D341Med (cell line): ENCODE data around the gene CDC42BPG.
A peak's percentile ranks its signal among the peaks of the same experiment; 100 is the strongest.
"Not testable (repeated sequence)": the region's sequence is repeated elsewhere in the genome, so short reads cannot be mapped to it uniquely, and the experiment has no call there.

Source experiments
- DNase-seq: peaks from one replicate; pipeline ENCODE4 v3.0.0; 2012; ENCODE audit warnings: low spot score

The CDC42BPG gene

GRCh38 chr11:64835616-64836447, 8.6 kb downstream of the CDC42BPG start:
- DNase-seq = no peak

GRCh38 chr11:64834723-64835615, 9.5 kb downstream of the CDC42BPG start:
- DNase-seq = no peak

GRCh38 chr11:64834031-64834722, 10.3 kb downstream of the CDC42BPG start:
- no peak for DNase-seq

- no peak for DNase-seq
Measured at GRCh38 chr11:64833509-64833908, 10.9 kb downstream of the CDC42BPG start.

GRCh38 chr11:64833198-64833502, 11.3 kb downstream of the CDC42BPG start:
- DNase-seq = no peak

GRCh38 chr11:64832467-64833197, 11.8 kb downstream of the CDC42BPG start:
- DNase-seq = no peak

GRCh38 chr11:64831411-64831891, 13.0 kb downstream of the CDC42BPG start:
- no peak for DNase-seq

GRCh38 chr11:64829536-64830251, 14.8 kb downstream of the CDC42BPG start:
- DNase-seq = no peak

- DNase-seq = no peak
Measured at GRCh38 chr11:64827451-64827839, 17.0 kb downstream of the CDC42BPG start.

GRCh38 chr11:64826578-64827450, 17.6 kb downstream of the CDC42BPG start:
- no peak for DNase-seq

GRCh38 chr11:64826062-64826461, 18.4 kb downstream of the CDC42BPG start:
- no peak for DNase-seq

- DNase-seq = no peak
Measured at GRCh38 chr11:64823568-64824119, 20.8 kb downstream of the CDC42BPG start.

- DNase-seq = no peak
Measured at GRCh38 chr11:64817476-64817875, 27.0 kb downstream of the CDC42BPG start.

- not testable (repeated sequence) for DNase-seq
Measured at GRCh38 chr11:64815433-64815832, 29.0 kb downstream of the CDC42BPG start.

GRCh38 chr11:64814712-64815187, 29.7 kb downstream of the CDC42BPG start:
- no peak for DNase-seq

- no peak for DNase-seq
Measured at GRCh38 chr11:64813826-64814225, 30.6 kb downstream of the CDC42BPG start.

- no peak for DNase-seq
Measured at GRCh38 chr11:64810891-64811272, 33.6 kb downstream of the CDC42BPG start.

GRCh38 chr11:64810271-64810890, 34.1 kb downstream of the CDC42BPG start, which contains the start of gene MEN1:
Gene MEN1 (minus strand): TSS chr11:64810551. CDS start chr11:64810109, 442 bp downstream.
- DNase-seq = peak; percentile 96

- peak; percentile 69 for DNase-seq
Measured at GRCh38 chr11:64809781-64810241, 34.6 kb downstream of the CDC42BPG start.
